GM23338 (cell line): ENCODE data around the gene CD19. TPM values are rescaled to one million over a fixed set of nuclear protein-coding genes. Genes with fewer than 3 reads are reported as not detected.

ENCODE experiments used
- ATAC-seq: fragments of 200-7000 bp; cut with Tn5 transposase; 3 replicates; pipeline ENCODE4 v1.9.1; 2020
- DNase-seq: peaks from one replicate; pipeline ENCODE4 v3.0.0-alpha.2; 2015; ENCODE audit warnings: low spot score
- H2AFZ ChIP-seq: fragments of 200-600 bp; sonication (generic); 2 replicates; pipeline ENCODE4 v1.8.0; 2016; ENCODE audit warnings: antibody characterized with exemption, mild to moderate bottlenecking, moderate library complexity
- H3F3A ChIP-seq: fragments of 200-600 bp; sonication (generic); replicated peaks from 2 replicates; pipeline ENCODE4 v1.8.0; 2017; ENCODE audit warnings: antibody characterized with exemption, mixed run types, low read depth
- H3K27ac ChIP-seq: fragments of 200-600 bp; sonication (generic); 2 replicates; pipeline ENCODE4 v1.6.1; 2016; ENCODE audit warnings: low read depth
- H3K27me3 ChIP-seq: fragments of 200-600 bp; sonication (generic); 2 replicates; pipeline ENCODE4 v1.8.0; 2016; ENCODE audit warnings: mild to moderate bottlenecking, mixed run types, moderate library complexity; ENCODE audit not compliant: insufficient read depth
- H3K36me3 ChIP-seq: fragments of 200-600 bp; sonication (generic); 2 replicates; pipeline ENCODE4 v1.8.0; 2016; ENCODE audit warnings: mild to moderate bottlenecking; ENCODE audit not compliant: insufficient read depth
- H3K4me1 ChIP-seq: fragments of 200-600 bp; sonication (generic); 2 replicates; pipeline ENCODE4 v1.8.0; 2016; ENCODE audit warnings: mild to moderate bottlenecking, moderate library complexity; ENCODE audit not compliant: insufficient read depth
- H3K4me2 ChIP-seq: fragments of 200-600 bp; sonication (generic); 2 replicates; pipeline ENCODE4 v1.7.1; 2017; ENCODE audit warnings: mixed run types
- H3K4me3 ChIP-seq: fragments of 200-600 bp; sonication (generic); 2 replicates; pipeline ENCODE4 v1.6.1; 2016; ENCODE audit warnings: mixed run types
- H3K79me2 ChIP-seq: fragments of 200-600 bp; sonication (generic); replicated peaks from 2 replicates; pipeline ENCODE4 v1.8.0; 2017; ENCODE audit warnings: mild to moderate bottlenecking; ENCODE audit not compliant: insufficient read depth
- H3K9me2 ChIP-seq: fragments of 200-600 bp; sonication (generic); 2 replicates; pipeline ENCODE4 v1.8.0; 2017; ENCODE audit not compliant: insufficient read depth
- H4K20me1 ChIP-seq: fragments of 200-600 bp; sonication (generic); replicated peaks from 2 replicates; pipeline ENCODE4 v1.8.0; 2017; ENCODE audit warnings: mild to moderate bottlenecking; ENCODE audit not compliant: insufficient read depth
- H3K27ac Mint-ChIP-seq: 2 replicates; pipeline ENCODE4 v1.8.0; 2020; ENCODE audit warnings: inconsistent platforms, mild to moderate bottlenecking, moderate library complexity, mixed read lengths
- H3K27me3 Mint-ChIP-seq: 3 replicates; pipeline ENCODE4 v1.8.0; 2022; ENCODE audit warnings: low read depth, mild to moderate bottlenecking, moderate library complexity, mixed read lengths, inconsistent platforms; ENCODE audit not compliant: insufficient read depth, poor library complexity
- H3K36me3 Mint-ChIP-seq: 3 replicates; pipeline ENCODE4 v1.8.0; 2021; ENCODE audit warnings: low read depth, mild to moderate bottlenecking, inconsistent platforms, moderate library complexity, mixed read lengths
- H3K4me1 Mint-ChIP-seq: 3 replicates; pipeline ENCODE4 v1.8.0; 2020; ENCODE audit warnings: mild to moderate bottlenecking, inconsistent platforms, mixed read lengths
- H3K4me3 Mint-ChIP-seq: 3 replicates; pipeline ENCODE4 v1.8.0; 2021; ENCODE audit warnings: moderate library complexity, mild to moderate bottlenecking, inconsistent platforms, mixed read lengths
- H3K9me3 Mint-ChIP-seq: 3 replicates; pipeline ENCODE4 v1.8.0; 2020; ENCODE audit warnings: moderate library complexity, mild to moderate bottlenecking, inconsistent platforms, mixed read lengths
- ETS1 ChIP-seq: IDR thresholded peaks from 2 replicates; pipeline ENCODE4 v1.6.1; 2016; ENCODE audit warnings: antibody characterized with exemption
- EZH2phosphoT487 ChIP-seq: fragments of 200-600 bp; sonication (generic); IDR thresholded peaks from one replicate; pipeline ENCODE4 v1.8.1; 2018; ENCODE audit warnings: antibody characterized with exemption; ENCODE audit not compliant: unreplicated experiment
- JUNB ChIP-seq: IDR thresholded peaks from one replicate; pipeline ENCODE4 v1.6.1; 2016; ENCODE audit warnings: antibody characterized with exemption; ENCODE audit not compliant: unreplicated experiment
- NANOG ChIP-seq: IDR thresholded peaks from 2 replicates; pipeline ENCODE4 v1.6.1; 2016; ENCODE audit warnings: antibody characterized with exemption, borderline replicate concordance
- POLR2AphosphoS5 ChIP-seq: IDR thresholded peaks from 2 replicates; pipeline ENCODE4 v1.6.1; 2016; ENCODE audit warnings: antibody characterized with exemption, low read depth
- ZNF114 ChIP-seq: fragments of 250-450 bp; sonication (Bioruptor Pico); IDR thresholded peaks from 2 replicates; pipeline ENCODE4 v1.5.0; 2020; ENCODE audit warnings: mild to moderate bottlenecking, moderate library complexity
- ZNF331 ChIP-seq: fragments of 250-450 bp; sonication (Bioruptor Pico); IDR thresholded peaks from 2 replicates; pipeline ENCODE4 v1.5.0; 2020; ENCODE audit warnings: low read depth, mild to moderate bottlenecking, moderate library complexity
- ZNF462 ChIP-seq: fragments of 250-450 bp; sonication (Bioruptor Pico); IDR thresholded peaks from 2 replicates; pipeline ENCODE4 v1.5.0; 2020; ENCODE audit warnings: mild to moderate bottlenecking, moderate library complexity
- polyA plus RNA-seq: library from polyadenylated mRNA; unstranded; fragments of >200 nt; fragmentation: Nextera tagmentation; extraction: Ambion mirVana; gene quantifications from 2 replicates; pipeline ENCODE4 v1.2.1, GENCODE V29; 2016
- total RNA-seq: library from RNA; depleted of rRNA; stranded (reverse); fragments of >200 nt; shearing (Covaris generic); gene quantifications from 2 replicates; pipeline ENCODE4 v1.2.3, GENCODE V29; 2014
- TF ChIP-seq, protein P1 (sequence below): IDR thresholded peaks from one replicate; pipeline ENCODE4 v1.6.1; 2018; ENCODE audit warnings: antibody characterized with exemption; ENCODE audit not compliant: unreplicated experiment
- TF ChIP-seq, protein P2 (sequence below), 2 experiments: fragments of 200-600 bp in 1 of 2; sonication (generic) in 1 of 2; conservative IDR thresholded peaks; 2 replicates each; pipeline versions ENCODE4 v1.5.1 to v1.6.1; 2016 to 2017; ENCODE audit warnings: antibody characterized with exemption in 2 of 2, low read depth in 2 of 2, mild to moderate bottlenecking in 2 of 2, moderate library complexity in 1 of 2

CD19 gene
- total and polyA plus RNA-seq, 2 experiments from 2014 or later, result 0.83 to 1.9 TPM

DNA sequence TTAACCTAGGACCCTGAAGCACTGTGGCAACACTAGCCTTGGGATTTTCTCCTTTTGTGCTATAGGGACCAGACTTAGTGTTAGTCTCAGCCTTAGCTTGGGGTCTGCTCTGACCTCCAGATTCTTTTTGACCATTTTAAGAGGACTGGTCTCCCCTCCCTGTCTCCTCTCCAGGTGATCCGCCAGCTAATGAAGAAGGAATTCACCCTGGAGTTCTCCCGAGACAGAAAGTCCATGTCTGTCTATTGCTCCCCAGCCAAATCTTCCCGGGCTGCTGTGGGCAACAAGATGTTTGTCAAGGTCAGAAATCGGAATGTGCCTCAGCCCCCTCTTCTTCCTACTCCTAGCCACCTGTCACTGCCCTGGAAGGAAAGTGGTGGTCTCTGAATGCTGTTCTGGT, 33.9 kb upstream of the CD19 start:
- Histone ChIP-seq H4K20me1 (no peaks in the 10 kb centered on the region; the same call in 1 of the 2 replicates), H3K27me3 (no peaks in the 10 kb centered on the region), H3K36me3 (no peaks in the 10 kb centered on the region), H3K4me3 (no peak overlapping the region), H3K79me2 (no peaks in the 10 kb centered on the region), H3K4me1 (no peaks in the 10 kb centered on the region), H3K27ac (no peak overlapping the region), H3K4me2 (no peak overlapping the region), H3F3A (no peaks in the 10 kb centered on the region), H3K9me2 (no peaks in the 10 kb centered on the region), H2AFZ (no peak overlapping the region)
- Mint-ChIP-seq H3K9me3 (no peaks in the 10 kb centered on the region), H3K27me3 (peaks cover 3% of the 10 kb centered on the region), H3K4me1 (no peaks in the 10 kb centered on the region), H3K4me3 (no peak overlapping the region), H3K36me3 (no peaks in the 10 kb centered on the region; the same call in 2 of the 3 replicates), H3K27ac (no peak overlapping the region; the same call in 1 of the 2 replicates)
- no peak for DNase-seq
- TF ChIP-seq, protein P1, sequence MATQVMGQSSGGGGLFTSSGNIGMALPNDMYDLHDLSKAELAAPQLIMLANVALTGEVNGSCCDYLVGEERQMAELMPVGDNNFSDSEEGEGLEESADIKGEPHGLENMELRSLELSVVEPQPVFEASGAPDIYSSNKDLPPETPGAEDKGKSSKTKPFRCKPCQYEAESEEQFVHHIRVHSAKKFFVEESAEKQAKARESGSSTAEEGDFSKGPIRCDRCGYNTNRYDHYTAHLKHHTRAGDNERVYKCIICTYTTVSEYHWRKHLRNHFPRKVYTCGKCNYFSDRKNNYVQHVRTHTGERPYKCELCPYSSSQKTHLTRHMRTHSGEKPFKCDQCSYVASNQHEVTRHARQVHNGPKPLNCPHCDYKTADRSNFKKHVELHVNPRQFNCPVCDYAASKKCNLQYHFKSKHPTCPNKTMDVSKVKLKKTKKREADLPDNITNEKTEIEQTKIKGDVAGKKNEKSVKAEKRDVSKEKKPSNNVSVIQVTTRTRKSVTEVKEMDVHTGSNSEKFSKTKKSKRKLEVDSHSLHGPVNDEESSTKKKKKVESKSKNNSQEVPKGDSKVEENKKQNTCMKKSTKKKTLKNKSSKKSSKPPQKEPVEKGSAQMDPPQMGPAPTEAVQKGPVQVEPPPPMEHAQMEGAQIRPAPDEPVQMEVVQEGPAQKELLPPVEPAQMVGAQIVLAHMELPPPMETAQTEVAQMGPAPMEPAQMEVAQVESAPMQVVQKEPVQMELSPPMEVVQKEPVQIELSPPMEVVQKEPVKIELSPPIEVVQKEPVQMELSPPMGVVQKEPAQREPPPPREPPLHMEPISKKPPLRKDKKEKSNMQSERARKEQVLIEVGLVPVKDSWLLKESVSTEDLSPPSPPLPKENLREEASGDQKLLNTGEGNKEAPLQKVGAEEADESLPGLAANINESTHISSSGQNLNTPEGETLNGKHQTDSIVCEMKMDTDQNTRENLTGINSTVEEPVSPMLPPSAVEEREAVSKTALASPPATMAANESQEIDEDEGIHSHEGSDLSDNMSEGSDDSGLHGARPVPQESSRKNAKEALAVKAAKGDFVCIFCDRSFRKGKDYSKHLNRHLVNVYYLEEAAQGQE, result no peak
- no peak for TF ChIP-seq ZNF114 (CRISPR knock-in tag)
- TF ChIP-seq ZNF331 (CRISPR knock-in tag), result no peak
- no peak for ATAC-seq

GRCh38 chr16:28898266-28898665, 33.5 kb upstream of the CD19 start:
- no peak overlapping the region for H3K4me2 ChIP-seq
- H3F3A ChIP-seq, result no peaks in the 10 kb centered on the region
- no peaks in the 10 kb centered on the region for H3K79me2 ChIP-seq
- no peak overlapping the region for H2AFZ ChIP-seq
- no peak overlapping the region for H3K27ac ChIP-seq
- Mint-ChIP-seq H3K4me3 (no peak overlapping the region), H3K27me3 (peaks cover 5% of the 10 kb centered on the region), H3K36me3 (no peaks in the 10 kb centered on the region; the same call in 2 of the 3 replicates), H3K4me1 (no peaks in the 10 kb centered on the region), H3K9me3 (no peaks in the 10 kb centered on the region), H3K27ac (no peak overlapping the region)
- H3K4me3 ChIP-seq, result no peak overlapping the region
- no peaks in the 10 kb centered on the region; the same call in 1 of the 2 replicates for H4K20me1 ChIP-seq
- no peaks in the 10 kb centered on the region for H3K36me3 ChIP-seq
- DNase-seq (no peak), ATAC-seq (no peak)
- H3K27me3 ChIP-seq, result no peaks in the 10 kb centered on the region
- H3K9me2 ChIP-seq, result no peaks in the 10 kb centered on the region
- no peaks in the 10 kb centered on the region for H3K4me1 ChIP-seq
- TF ChIP-seq NANOG (no peak), ZNF331 (CRISPR knock-in tag) (no peak), ETS1 (no peak), ZNF114 (CRISPR knock-in tag) (no peak), ZNF462 (CRISPR knock-in tag) (no peak), POLR2AphosphoS5 (no peak), JUNB (no peak), EZH2phosphoT487 (no peak)
- TF ChIP-seq, protein P2, sequence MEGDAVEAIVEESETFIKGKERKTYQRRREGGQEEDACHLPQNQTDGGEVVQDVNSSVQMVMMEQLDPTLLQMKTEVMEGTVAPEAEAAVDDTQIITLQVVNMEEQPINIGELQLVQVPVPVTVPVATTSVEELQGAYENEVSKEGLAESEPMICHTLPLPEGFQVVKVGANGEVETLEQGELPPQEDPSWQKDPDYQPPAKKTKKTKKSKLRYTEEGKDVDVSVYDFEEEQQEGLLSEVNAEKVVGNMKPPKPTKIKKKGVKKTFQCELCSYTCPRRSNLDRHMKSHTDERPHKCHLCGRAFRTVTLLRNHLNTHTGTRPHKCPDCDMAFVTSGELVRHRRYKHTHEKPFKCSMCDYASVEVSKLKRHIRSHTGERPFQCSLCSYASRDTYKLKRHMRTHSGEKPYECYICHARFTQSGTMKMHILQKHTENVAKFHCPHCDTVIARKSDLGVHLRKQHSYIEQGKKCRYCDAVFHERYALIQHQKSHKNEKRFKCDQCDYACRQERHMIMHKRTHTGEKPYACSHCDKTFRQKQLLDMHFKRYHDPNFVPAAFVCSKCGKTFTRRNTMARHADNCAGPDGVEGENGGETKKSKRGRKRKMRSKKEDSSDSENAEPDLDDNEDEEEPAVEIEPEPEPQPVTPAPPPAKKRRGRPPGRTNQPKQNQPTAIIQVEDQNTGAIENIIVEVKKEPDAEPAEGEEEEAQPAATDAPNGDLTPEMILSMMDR (conservative IDR thresholded peaks at IDR 0.05; ENCODE audit: low read depth in 2 of 2), result no peak
